ENCODE data around the gene KCTD16. TPM values are rescaled to one million over a fixed set of nuclear protein-coding genes. Genes with fewer than 3 reads are reported as not detected.

Gene KCTD16
- total RNA-seq, 1 donor from 2014 or later = 0.44 TPM

DNA sequence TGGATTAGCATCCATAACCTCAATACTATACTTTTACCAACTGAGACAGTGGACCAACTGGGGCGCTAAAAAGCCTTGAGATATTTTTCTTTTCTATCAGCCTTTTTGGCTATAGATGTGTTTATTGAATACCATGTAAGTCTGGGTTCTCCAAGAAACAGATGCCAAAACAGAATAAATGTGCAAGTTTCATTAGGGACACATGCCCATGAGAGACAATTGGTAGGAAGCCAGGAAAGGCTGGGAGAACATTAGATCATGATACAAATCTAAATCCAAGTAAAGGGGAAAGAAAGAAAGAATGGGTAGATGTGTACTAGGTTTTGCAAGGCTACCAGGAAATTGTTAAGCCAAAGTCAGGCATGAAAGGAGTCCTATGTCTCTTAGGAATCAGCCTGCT lies 152.5 kb downstream of the KCTD16 start:
- no peak for DNase-seq (ENCODE audit: low spot score)
- H3K9me3 Mint-ChIP-seq (ENCODE audit: unreplicated experiment) = no peaks in the 10 kb centered on the region
- no peak overlapping the region for H3K27ac Mint-ChIP-seq (ENCODE audit: unreplicated experiment)
- no peak overlapping the region for H3K4me3 Mint-ChIP-seq (ENCODE audit: unreplicated experiment)
- no peaks in the 10 kb centered on the region for H3K36me3 Mint-ChIP-seq (ENCODE audit: low read depth, unreplicated experiment)
- H3K4me1 Mint-ChIP-seq (ENCODE audit: unreplicated experiment) = no peaks in the 10 kb centered on the region
- TF ChIP-seq, protein P1, sequence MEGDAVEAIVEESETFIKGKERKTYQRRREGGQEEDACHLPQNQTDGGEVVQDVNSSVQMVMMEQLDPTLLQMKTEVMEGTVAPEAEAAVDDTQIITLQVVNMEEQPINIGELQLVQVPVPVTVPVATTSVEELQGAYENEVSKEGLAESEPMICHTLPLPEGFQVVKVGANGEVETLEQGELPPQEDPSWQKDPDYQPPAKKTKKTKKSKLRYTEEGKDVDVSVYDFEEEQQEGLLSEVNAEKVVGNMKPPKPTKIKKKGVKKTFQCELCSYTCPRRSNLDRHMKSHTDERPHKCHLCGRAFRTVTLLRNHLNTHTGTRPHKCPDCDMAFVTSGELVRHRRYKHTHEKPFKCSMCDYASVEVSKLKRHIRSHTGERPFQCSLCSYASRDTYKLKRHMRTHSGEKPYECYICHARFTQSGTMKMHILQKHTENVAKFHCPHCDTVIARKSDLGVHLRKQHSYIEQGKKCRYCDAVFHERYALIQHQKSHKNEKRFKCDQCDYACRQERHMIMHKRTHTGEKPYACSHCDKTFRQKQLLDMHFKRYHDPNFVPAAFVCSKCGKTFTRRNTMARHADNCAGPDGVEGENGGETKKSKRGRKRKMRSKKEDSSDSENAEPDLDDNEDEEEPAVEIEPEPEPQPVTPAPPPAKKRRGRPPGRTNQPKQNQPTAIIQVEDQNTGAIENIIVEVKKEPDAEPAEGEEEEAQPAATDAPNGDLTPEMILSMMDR (IDR thresholded peaks at IDR 0.05; ENCODE audit: unreplicated experiment) = no peak
- H3K27me3 Mint-ChIP-seq (ENCODE audit: unreplicated experiment) = no peaks in the 10 kb centered on the region

DNA sequence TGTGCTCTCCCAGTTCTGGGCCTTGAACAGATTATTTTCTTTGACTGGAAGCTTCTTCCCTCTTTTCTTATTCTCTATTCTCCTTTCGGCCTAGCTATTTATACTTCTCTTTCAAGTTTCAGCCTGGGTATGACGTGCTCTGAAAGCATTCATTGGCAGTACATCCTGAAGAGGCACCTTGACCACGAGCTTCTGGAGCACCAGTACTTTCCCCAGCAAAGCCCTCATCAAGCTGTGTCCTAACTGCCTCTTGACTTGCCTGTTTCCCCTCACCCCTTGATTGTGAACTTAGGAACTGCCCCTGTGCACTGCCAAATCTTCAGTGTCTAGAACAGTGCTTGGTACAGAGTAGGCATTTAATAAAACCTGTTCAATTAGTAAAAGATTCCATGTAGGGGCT lies 154.9 kb downstream of the KCTD16 start:
- TF ChIP-seq, protein P1 (IDR thresholded peaks at IDR 0.05; ENCODE audit: unreplicated experiment) = no peak
- no peaks in the 10 kb centered on the region for H3K9me3 Mint-ChIP-seq (ENCODE audit: unreplicated experiment)
- H3K27ac Mint-ChIP-seq (ENCODE audit: unreplicated experiment) = no peak overlapping the region
- DNase-seq (ENCODE audit: low spot score) = no peak
- H3K4me3 Mint-ChIP-seq (ENCODE audit: unreplicated experiment) = no peak overlapping the region
- no peaks in the 10 kb centered on the region for H3K27me3 Mint-ChIP-seq (ENCODE audit: unreplicated experiment)
- H3K36me3 Mint-ChIP-seq (ENCODE audit: low read depth, unreplicated experiment) = no peaks in the 10 kb centered on the region
- no peaks in the 10 kb centered on the region for H3K4me1 Mint-ChIP-seq (ENCODE audit: unreplicated experiment)

DNA sequence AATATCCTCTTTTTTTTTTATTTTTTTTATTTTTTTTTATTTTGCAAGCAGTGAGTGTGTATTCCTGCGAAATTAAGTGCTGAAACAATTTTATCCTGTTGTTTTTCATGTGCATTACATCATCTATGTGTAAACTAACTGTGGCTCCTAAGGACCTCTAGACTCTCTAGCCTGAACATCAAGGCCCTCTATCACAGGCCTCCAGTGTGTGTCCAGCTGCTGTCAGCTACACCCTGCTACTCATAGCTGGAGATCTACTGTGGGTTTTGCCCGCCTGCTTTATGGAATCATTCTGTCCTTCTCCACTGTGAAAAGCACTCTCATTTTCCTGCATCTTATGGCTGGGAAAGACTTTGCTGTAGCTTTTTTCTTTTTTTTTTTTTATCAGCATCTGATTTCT lies 157.8 kb downstream of the KCTD16 start:
- Mint-ChIP-seq H3K9me3 (ENCODE audit: unreplicated experiment) (no peaks in the 10 kb centered on the region), H3K27ac (ENCODE audit: unreplicated experiment) (no peak overlapping the region), H3K4me1 (ENCODE audit: unreplicated experiment) (no peaks in the 10 kb centered on the region), H3K36me3 (ENCODE audit: low read depth, unreplicated experiment) (no peaks in the 10 kb centered on the region), H3K4me3 (ENCODE audit: unreplicated experiment) (no peak overlapping the region), H3K27me3 (ENCODE audit: unreplicated experiment) (no peaks in the 10 kb centered on the region)
- no peak for DNase-seq (ENCODE audit: low spot score)
- TF ChIP-seq, protein P1 (IDR thresholded peaks at IDR 0.05; ENCODE audit: unreplicated experiment) = no peak

DNA sequence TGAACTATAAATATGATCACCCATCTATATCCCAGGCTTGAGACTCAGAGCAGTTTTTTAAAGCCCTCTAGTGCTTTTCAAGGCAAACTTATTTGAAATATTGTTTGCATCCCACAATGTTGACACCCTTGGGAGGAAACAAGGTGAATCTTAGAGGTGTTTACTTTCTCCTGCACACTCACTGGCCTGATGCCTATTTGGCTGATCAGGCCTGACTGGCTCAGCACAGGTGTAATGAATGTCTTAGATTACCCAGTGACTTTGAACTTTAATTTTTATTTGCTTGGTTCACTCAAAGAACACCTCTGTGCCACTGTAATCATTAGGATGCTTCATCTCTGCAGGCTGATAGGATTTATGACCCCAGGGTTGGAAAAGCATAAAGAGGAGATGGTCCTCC lies 158.3 kb downstream of the KCTD16 start:
- H3K4me3 Mint-ChIP-seq (ENCODE audit: unreplicated experiment) = no peak overlapping the region
- H3K27ac Mint-ChIP-seq (ENCODE audit: unreplicated experiment) = no peak overlapping the region
- TF ChIP-seq, protein P1 (IDR thresholded peaks at IDR 0.05; ENCODE audit: unreplicated experiment) = no peak
- no peaks in the 10 kb centered on the region for H3K36me3 Mint-ChIP-seq (ENCODE audit: low read depth, unreplicated experiment)
- H3K4me1 Mint-ChIP-seq (ENCODE audit: unreplicated experiment) = no peaks in the 10 kb centered on the region
- no peaks in the 10 kb centered on the region for H3K9me3 Mint-ChIP-seq (ENCODE audit: unreplicated experiment)
- no peaks in the 10 kb centered on the region for H3K27me3 Mint-ChIP-seq (ENCODE audit: unreplicated experiment)
- no peak for DNase-seq (ENCODE audit: low spot score)

DNA sequence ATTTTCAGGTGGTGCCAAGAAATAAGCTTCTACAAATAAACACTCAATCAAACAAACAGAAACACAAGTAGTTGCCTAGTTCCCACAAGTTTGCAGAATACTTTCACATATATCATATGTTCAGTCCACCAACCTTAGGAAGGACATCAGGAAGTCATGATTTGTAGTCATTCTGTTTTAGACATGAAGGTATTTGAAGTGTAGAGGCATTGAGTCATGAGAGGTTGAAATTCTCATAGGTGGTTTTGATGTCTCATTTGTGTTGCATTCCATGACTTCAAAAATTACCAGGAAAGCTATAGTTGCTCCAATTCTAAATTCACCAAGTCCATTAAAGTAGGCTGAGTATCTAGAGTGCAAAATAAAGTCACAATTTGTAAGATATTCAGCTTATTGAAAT lies 159.0 kb downstream of the KCTD16 start:
- no peaks in the 10 kb centered on the region for H3K36me3 Mint-ChIP-seq (ENCODE audit: low read depth, unreplicated experiment)
- DNase-seq (ENCODE audit: low spot score) = no peak
- H3K4me1 Mint-ChIP-seq (ENCODE audit: unreplicated experiment) = no peaks in the 10 kb centered on the region
- H3K27me3 Mint-ChIP-seq (ENCODE audit: unreplicated experiment) = no peaks in the 10 kb centered on the region
- TF ChIP-seq, protein P1 (IDR thresholded peaks at IDR 0.05; ENCODE audit: unreplicated experiment) = no peak
- H3K9me3 Mint-ChIP-seq (ENCODE audit: unreplicated experiment) = no peaks in the 10 kb centered on the region
- no peak overlapping the region for H3K27ac Mint-ChIP-seq (ENCODE audit: unreplicated experiment)
- H3K4me3 Mint-ChIP-seq (ENCODE audit: unreplicated experiment) = no peak overlapping the region

All from endothelial cell (in vitro differentiated cells).